B cell (primary cell): ENCODE data around the gene TUBA1C. TPM values are rescaled to one million over a fixed set of nuclear protein-coding genes. Genes with fewer than 3 reads are reported as not detected.
"Not testable (repeated sequence)": the region's sequence is repeated elsewhere in the genome, so short reads cannot be mapped to it uniquely, and the experiment has no call there.

ENCODE experiments used
- ATAC-seq: fragments of 200-7000 bp; cut with Tn5 transposase; one replicate; pipeline ENCODE4 v1.10.0; 2021; ENCODE audit warnings: low read depth, mild to moderate bottlenecking, moderate number of reproducible peaks, moderate library complexity
- CTCF ChIA-PET: fragments of 350-600 bp; sonication (Branson Sonifier 250); formaldehyde crosslinking; loops from one replicate; lab custom pipeline; 2021; ENCODE audit warnings: antibody characterized with exemption, inconsistent platforms; lab: Charles Lee
- POLR2A ChIA-PET: fragments of 350-600 bp; sonication (Branson Sonifier 250); formaldehyde crosslinking; loops from one replicate; lab custom pipeline; 2021; ENCODE audit warnings: antibody characterized with exemption; lab: Charles Lee
- DNase-seq: peaks from one replicate; pipeline ENCODE4 v3.0.0; 2013
- H2AFZ ChIP-seq: 2 replicates; pipeline ENCODE4 v1.6.1; 2012; ENCODE audit warnings: mild to moderate bottlenecking, low read depth, low read length; ENCODE audit not compliant: insufficient read depth, poor library complexity, severe bottlenecking
- H3K27ac ChIP-seq, 2 donors: 1 replicate in 1 of 2; 2 replicates in 1 of 2; pipeline ENCODE4 v1.5.1; 2012 to 2013; ENCODE audit warnings: low read length in 2 of 2, mild to moderate bottlenecking in 2 of 2, moderate library complexity in 1 of 2
- H3K27me3 ChIP-seq, 4 experiments: fragments of 200-600 bp in 1 of 4; sonication (generic) in 1 of 4; replicated peaks in 1 of 4; 1 replicate in 2 of 4; 2 replicates in 2 of 4; pipeline versions ENCODE4 v1.6.1 to v1.7.0; 2013 to 2016; ENCODE audit warnings: low read length in 3 of 4, mild to moderate bottlenecking in 2 of 4, mixed read lengths in 1 of 4, moderate library complexity in 1 of 4; ENCODE audit not compliant: insufficient read depth in 4 of 4, control insufficient read depth in 3 of 4; ENCODE audit errors: control extremely low read depth in 1 of 4
- H3K36me3 ChIP-seq, 2 experiments: replicated peaks in 1 of 2; 1 replicate in 1 of 2; 2 replicates in 1 of 2; pipeline versions ENCODE4 v1.6.1 to v1.7.1; 2013; ENCODE audit warnings: low read length in 1 of 2; ENCODE audit not compliant: insufficient read depth in 2 of 2, control insufficient read depth in 1 of 2; ENCODE audit errors: control extremely low read depth in 1 of 2, extremely low read depth in 1 of 2
- H3K4me1 ChIP-seq, 2 donors: fragments of 200-600 bp in 1 of 2; sonication (generic) in 1 of 2; 1 replicate in 1 of 2; 2 replicates in 1 of 2; pipeline versions ENCODE4 v1.5.1 to v1.6.1; 2013 to 2017; ENCODE audit warnings: low read length in 2 of 2; ENCODE audit not compliant: control insufficient read depth in 2 of 2, insufficient read depth in 2 of 2
- H3K4me2 ChIP-seq: replicated peaks from 2 replicates; pipeline ENCODE3; 2012; ENCODE audit warnings: mild to moderate bottlenecking, low read depth, low read length; ENCODE audit not compliant: poor library complexity, severe bottlenecking
- H3K4me3 ChIP-seq, 5 experiments: fragments of 200-600 bp in 1 of 5; sonication (generic) in 1 of 5; 1 replicate in 3 of 5; 2 replicates in 2 of 5; pipeline versions ENCODE4 v1.5.1 to v1.7.0; 2011 to 2016; ENCODE audit warnings: low read length in 4 of 5, mild to moderate bottlenecking in 4 of 5, low read depth in 2 of 5, control low read depth in 1 of 5, moderate library complexity in 1 of 5; ENCODE audit not compliant: insufficient read depth in 1 of 5; ENCODE audit errors: control extremely low read depth in 1 of 5, extremely low read depth in 1 of 5
- H3K79me2 ChIP-seq: fragments of 200-600 bp; sonication (generic); one replicate; pipeline ENCODE4 v1.6.0; 2016; ENCODE audit warnings: low read length; ENCODE audit not compliant: control insufficient read depth, insufficient read depth
- H3K9ac ChIP-seq: fragments of 200-600 bp; sonication (generic); 2 replicates; pipeline ENCODE4 v1.6.1; 2017; ENCODE audit warnings: mild to moderate bottlenecking, low read length, moderate library complexity
- H3K9me3 ChIP-seq, 3 donors: one replicate each; pipeline versions ENCODE4 v1.6.1 to v1.7.1; 2013; ENCODE audit warnings: low read length in 2 of 3; ENCODE audit not compliant: control insufficient read depth in 2 of 3, insufficient read depth in 1 of 3; ENCODE audit errors: control extremely low read depth in 1 of 3
- H4K20me1 ChIP-seq: 2 replicates; pipeline ENCODE4 v1.6.0; 2012; ENCODE audit warnings: mild to moderate bottlenecking, low read length; ENCODE audit not compliant: insufficient read depth, control insufficient read depth, poor library complexity, severe bottlenecking
- H3K27ac Mint-ChIP-seq: one replicate; pipeline ENCODE4 v1.8.0; 2021; ENCODE audit warnings: mixed read lengths
- H3K27me3 Mint-ChIP-seq: one replicate; pipeline ENCODE4 v1.8.0; 2021; ENCODE audit warnings: mixed read lengths
- H3K4me1 Mint-ChIP-seq: one replicate; pipeline ENCODE4 v1.8.0; 2021; ENCODE audit warnings: mixed read lengths
- H3K4me3 Mint-ChIP-seq: one replicate; pipeline ENCODE4 v1.8.0; 2021; ENCODE audit warnings: mixed read lengths
- H3K9me3 Mint-ChIP-seq: one replicate; pipeline ENCODE4 v1.8.0; 2022; ENCODE audit warnings: mixed read lengths; ENCODE audit not compliant: insufficient read depth
- EZH2 ChIP-seq: IDR thresholded peaks from 2 replicates; pipeline ENCODE4 v1.6.1; 2012; ENCODE audit warnings: borderline replicate concordance, low read depth, mild to moderate bottlenecking, moderate library complexity, low read length; ENCODE audit not compliant: insufficient read depth, poor library complexity, severe bottlenecking
- WGBS: methylation state at CpG from one replicate; pipeline ENCODE4 v1.1.5; 2013; ENCODE audit warnings: missing lambda C conversion rate; ENCODE audit not compliant: insufficient coverage; 5-methylcytosine and 5-hydroxymethylcytosine counted together
- intact Hi-C: fragments of 100-400 bp; cut with micrococcal nuclease; formaldehyde crosslinking; loops from one replicate; pipeline ENCODE4 v1.10.0; 2022
- polyA plus RNA-seq: library from polyadenylated mRNA; depleted of rRNA; stranded (reverse); fragments of >200 nt; gene quantifications from 2 replicates; pipeline ENCODE4 v1.2.3, GENCODE V29; 2012
- total RNA-seq, 2 donors: library from RNA; stranded (reverse); fragments of 120-200 nt in 1 of 2; gene quantifications; 1 replicate in 1 of 2; 2 replicates in 1 of 2; pipeline versions ENCODE4 v1.2.3 to v1.2.4, GENCODE V29; 2013 to 2022

The TUBA1C gene
- total and polyA plus RNA-seq, 2 donors (not counting 1 experiment from before 2014, with no cell fraction given), result 34.9 to 121 TPM

DNA sequence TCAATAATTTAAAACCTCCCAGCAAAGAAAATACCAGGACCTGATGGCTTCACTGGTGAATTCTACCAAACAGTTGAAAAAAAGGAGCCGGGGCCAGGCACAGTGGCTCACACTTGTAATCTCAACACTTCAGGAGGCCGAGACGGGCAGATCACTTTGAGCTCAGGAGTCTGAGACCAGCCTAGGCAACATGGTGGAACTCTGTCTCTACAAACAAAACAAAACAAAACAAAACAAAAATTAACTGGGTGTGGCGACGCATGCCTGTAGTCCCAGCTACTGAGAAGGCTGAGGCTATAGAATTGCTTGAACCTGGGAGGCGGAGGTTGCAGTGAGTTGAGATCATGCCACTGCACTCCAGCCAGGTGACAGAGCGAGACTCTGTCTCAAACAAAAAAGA, 44.5 kb downstream of the TUBA1C start:
- 95% methylated on average over 7 of the region's 7 CpGs for WGBS
- intact Hi-C loops, result no loop called here

DNA sequence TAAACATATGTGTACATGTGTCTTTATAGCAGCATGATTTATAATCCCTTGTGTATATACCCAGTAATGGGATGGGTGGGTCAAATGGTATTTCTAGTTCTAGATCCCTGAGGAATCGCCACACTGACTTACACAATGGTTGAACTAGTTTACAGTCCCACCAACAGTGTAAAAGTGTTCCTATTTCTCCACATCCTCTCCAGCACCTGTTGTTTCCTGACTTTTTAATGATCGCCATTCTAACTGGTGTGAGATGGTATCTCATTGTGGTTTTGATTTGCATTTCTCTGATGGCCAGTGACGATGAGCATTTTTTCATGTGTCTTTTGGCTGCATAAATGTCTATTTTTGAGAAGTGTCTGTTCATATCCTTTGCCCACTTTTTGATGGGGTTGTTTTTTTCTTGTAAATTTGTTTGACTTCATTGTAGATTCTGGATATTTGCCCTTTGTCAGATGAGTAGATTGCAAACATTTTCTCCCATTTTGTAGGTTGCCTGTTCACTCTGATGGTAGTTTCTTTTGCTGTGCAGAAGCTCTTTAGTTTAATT, 45.6 kb downstream of the TUBA1C start:
- intact Hi-C loops, H3K4me3 Mint-ChIP-seq, H3K27ac Mint-ChIP-seq, H3K9me3 ChIP-seq, H3K36me3 ChIP-seq, H4K20me1 ChIP-seq, H3K4me1 Mint-ChIP-seq, ATAC-seq, H3K79me2 ChIP-seq, H3K27ac ChIP-seq, H3K4me2 ChIP-seq, CTCF ChIA-PET, H2AFZ ChIP-seq, H3K4me1 ChIP-seq, H3K27me3 ChIP-seq, POLR2A ChIA-PET, H3K9ac ChIP-seq, H3K9me3 Mint-ChIP-seq, H3K4me3 ChIP-seq, DNase-seq: not testable (repeated sequence)
- peaks cover 41% of the 10 kb centered on the region for H3K27me3 Mint-ChIP-seq
- no CpG with 5 or more reads among the region's 3 CpGs for WGBS

More for the DNA sequence above, 44.5 kb downstream of the TUBA1C start:
- POLR2A ChIA-PET, result no interaction called here
- Histone ChIP-seq H3K9ac (no peak overlapping the region), H3K4me1 (no peaks in the 10 kb centered on the region), H4K20me1 (no peaks in the 10 kb centered on the region), H3K9me3 (no peaks in the 10 kb centered on the region), H2AFZ (no peak overlapping the region), H3K27me3 (peaks cover 0 to 4% (median under 1%) of the 10 kb centered on the region in 4 experiments), H3K36me3 (no peaks in the 10 kb centered on the region), H3K79me2 (no peaks in the 10 kb centered on the region), H3K4me2 (no peak overlapping the region), H3K4me3 (no peak overlapping the region), H3K27ac (no peak overlapping the region)
- ATAC-seq (no peak), DNase-seq (no peak)
- H3K27ac Mint-ChIP-seq, result no peak overlapping the region
- H3K9me3 Mint-ChIP-seq, result no peaks in the 10 kb centered on the region
- TF ChIP-seq EZH2, result no peak
- no peaks in the 10 kb centered on the region for H3K4me1 Mint-ChIP-seq
- H3K27me3 Mint-ChIP-seq, result peaks cover 44% of the 10 kb centered on the region
- no peak overlapping the region for H3K4me3 Mint-ChIP-seq
- CTCF ChIA-PET, result no interaction called here
